ENCODE measurements around the gene ASPHD2.

Gene ASPHD2

GRCh38 chr22:26481112-26481693 lies 52.1 kb downstream of the ASPHD2 start:
- Histone ChIP-seq H3K27ac (ENCODE audit: low read depth, low read length) (peak overlapping the region; percentile 98), H3K4me3 (ENCODE audit: low read length) (peak overlapping the region; percentile 97), H3K79me2 (ENCODE audit: control insufficient read depth, low read length) (peaks cover 99% of the 10 kb centered on the region), H3K4me1 (ENCODE audit: control insufficient read depth, low read length) (peaks cover 84% of the 10 kb centered on the region), H3K4me2 (ENCODE audit: low read length) (peak overlapping the region; percentile 98), H3K9me2 (replicated peaks; ENCODE audit: control insufficient read depth, low read length) (no peaks in the 10 kb centered on the region), H3K36me3 (ENCODE audit: control insufficient read depth, low read length) (peaks cover 82% of the 10 kb centered on the region), H3K27me3 (ENCODE audit: control insufficient read depth, low read length) (no peaks in the 10 kb centered on the region), H3K9me3 (ENCODE audit: control insufficient read depth, insufficient read depth, low read length) (no peaks in the 10 kb centered on the region), H3F3A (ENCODE audit: control insufficient read depth, insufficient read depth) (peaks cover 37% of the 10 kb centered on the region), H4K20me1 (ENCODE audit: control insufficient read depth, insufficient read depth, low read depth, low read length) (no peaks in the 10 kb centered on the region)
- no peak for TF ChIP-seq EZH2phosphoT487 (IDR thresholded peaks at IDR 0.05; ENCODE audit: borderline replicate concordance, low read length)
- TF ChIP-seq, protein P1, sequence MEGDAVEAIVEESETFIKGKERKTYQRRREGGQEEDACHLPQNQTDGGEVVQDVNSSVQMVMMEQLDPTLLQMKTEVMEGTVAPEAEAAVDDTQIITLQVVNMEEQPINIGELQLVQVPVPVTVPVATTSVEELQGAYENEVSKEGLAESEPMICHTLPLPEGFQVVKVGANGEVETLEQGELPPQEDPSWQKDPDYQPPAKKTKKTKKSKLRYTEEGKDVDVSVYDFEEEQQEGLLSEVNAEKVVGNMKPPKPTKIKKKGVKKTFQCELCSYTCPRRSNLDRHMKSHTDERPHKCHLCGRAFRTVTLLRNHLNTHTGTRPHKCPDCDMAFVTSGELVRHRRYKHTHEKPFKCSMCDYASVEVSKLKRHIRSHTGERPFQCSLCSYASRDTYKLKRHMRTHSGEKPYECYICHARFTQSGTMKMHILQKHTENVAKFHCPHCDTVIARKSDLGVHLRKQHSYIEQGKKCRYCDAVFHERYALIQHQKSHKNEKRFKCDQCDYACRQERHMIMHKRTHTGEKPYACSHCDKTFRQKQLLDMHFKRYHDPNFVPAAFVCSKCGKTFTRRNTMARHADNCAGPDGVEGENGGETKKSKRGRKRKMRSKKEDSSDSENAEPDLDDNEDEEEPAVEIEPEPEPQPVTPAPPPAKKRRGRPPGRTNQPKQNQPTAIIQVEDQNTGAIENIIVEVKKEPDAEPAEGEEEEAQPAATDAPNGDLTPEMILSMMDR (IDR thresholded peaks at IDR 0.05; ENCODE audit: low read depth, low read length, poor library complexity, severe bottlenecking) = no peak

DNA sequence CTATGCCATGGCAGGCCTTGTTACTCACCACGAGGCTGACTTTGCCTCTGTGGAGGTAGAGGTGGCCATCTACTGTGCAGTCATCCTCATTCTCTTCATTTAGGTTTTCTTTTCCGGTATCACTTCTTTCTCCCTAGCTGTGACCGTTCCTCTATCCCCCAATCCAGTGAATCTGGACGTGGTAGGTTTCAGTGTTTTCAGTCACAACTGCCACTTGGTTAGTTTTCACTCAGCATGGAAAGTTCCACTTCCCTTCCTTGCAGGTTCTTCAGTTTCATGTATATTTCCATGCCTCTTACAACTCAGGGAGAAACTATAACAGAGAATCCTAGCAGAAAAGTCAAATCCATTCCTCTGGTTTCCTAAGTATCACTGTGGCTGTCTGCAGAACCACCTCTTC lies 52.6 kb downstream of the ASPHD2 start:
- no peaks in the 10 kb centered on the region for H4K20me1 ChIP-seq (ENCODE audit: control insufficient read depth, insufficient read depth, low read depth, low read length)
- no peaks in the 10 kb centered on the region for H3K9me3 ChIP-seq (ENCODE audit: control insufficient read depth, insufficient read depth, low read length)
- H3K27ac ChIP-seq (ENCODE audit: low read depth, low read length) = peak overlapping the region; percentile 98
- peaks cover 86% of the 10 kb centered on the region for H3K4me1 ChIP-seq (ENCODE audit: control insufficient read depth, low read length)
- H3K4me3 ChIP-seq (ENCODE audit: low read length) = peak overlapping the region; percentile 97
- H3K9me2 ChIP-seq (replicated peaks; ENCODE audit: control insufficient read depth, low read length) = no peaks in the 10 kb centered on the region
- H3K4me2 ChIP-seq (ENCODE audit: low read length) = peak overlapping the region; percentile 98
- H3K36me3 ChIP-seq (ENCODE audit: control insufficient read depth, low read length) = peaks cover 82% of the 10 kb centered on the region
- H3F3A ChIP-seq (ENCODE audit: control insufficient read depth, insufficient read depth) = peaks cover 37% of the 10 kb centered on the region
- no peaks in the 10 kb centered on the region for H3K27me3 ChIP-seq (ENCODE audit: control insufficient read depth, low read length)
- peaks cover 99% of the 10 kb centered on the region for H3K79me2 ChIP-seq (ENCODE audit: control insufficient read depth, low read length)
- TF ChIP-seq, protein P1 (IDR thresholded peaks at IDR 0.05; ENCODE audit: low read depth, low read length, poor library complexity, severe bottlenecking) = no peak
- no peak for TF ChIP-seq EZH2phosphoT487 (IDR thresholded peaks at IDR 0.05; ENCODE audit: borderline replicate concordance, low read length)

DNA sequence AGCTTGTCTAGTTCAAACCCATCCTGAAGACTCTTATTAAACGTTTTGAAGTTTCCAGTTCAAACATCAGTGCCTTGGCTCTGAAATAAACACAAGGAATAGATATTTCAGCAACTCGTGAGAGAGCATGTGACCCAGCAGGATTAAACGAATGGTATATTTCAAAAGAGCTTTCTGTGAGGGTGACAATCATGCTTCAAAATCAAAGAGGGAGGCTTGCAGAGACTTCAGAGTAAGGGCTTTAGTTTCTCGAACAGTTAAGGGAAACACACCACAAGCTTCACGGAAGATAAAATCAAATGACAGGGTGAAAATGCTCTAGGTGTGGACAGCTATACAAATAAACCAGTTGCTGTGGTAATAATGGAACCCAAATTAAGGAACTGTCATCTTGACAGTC lies 53.1 kb downstream of the ASPHD2 start:
- Histone ChIP-seq H3K9me2 (replicated peaks; ENCODE audit: control insufficient read depth, low read length) (no peaks in the 10 kb centered on the region), H3K27ac (ENCODE audit: low read depth, low read length) (peak overlapping the region; percentile 98), H3K27me3 (ENCODE audit: control insufficient read depth, low read length) (no peaks in the 10 kb centered on the region), H3K4me3 (ENCODE audit: low read length) (peak overlapping the region; percentile 97), H4K20me1 (ENCODE audit: control insufficient read depth, insufficient read depth, low read depth, low read length) (no peaks in the 10 kb centered on the region), H3K4me1 (ENCODE audit: control insufficient read depth, low read length) (peaks cover 86% of the 10 kb centered on the region), H3F3A (ENCODE audit: control insufficient read depth, insufficient read depth) (peaks cover 37% of the 10 kb centered on the region), H3K9me3 (ENCODE audit: control insufficient read depth, insufficient read depth, low read length) (no peaks in the 10 kb centered on the region), H3K79me2 (ENCODE audit: control insufficient read depth, low read length) (peaks cover 99% of the 10 kb centered on the region), H3K36me3 (ENCODE audit: control insufficient read depth, low read length) (peaks cover 77% of the 10 kb centered on the region), H3K4me2 (ENCODE audit: low read length) (peak overlapping the region; percentile 98)
- TF ChIP-seq, protein P1 (IDR thresholded peaks at IDR 0.05; ENCODE audit: low read depth, low read length, poor library complexity, severe bottlenecking) = no peak
- no peak for TF ChIP-seq EZH2phosphoT487 (IDR thresholded peaks at IDR 0.05; ENCODE audit: borderline replicate concordance, low read length)

Data from DOHH2 (cell line).